ENCODE data around the gene NTHL1.

NTHL1 gene

GRCh38 chr16:2007081-2007836, 40.4 kb downstream of the NTHL1 start:
- no peak for DNase-seq

GRCh38 chr16:2006317-2006716, 41.3 kb downstream of the NTHL1 start:
- DNase-seq = no peak

GRCh38 chr16:2005646-2006045, 42.0 kb downstream of the NTHL1 start:
- no peak for DNase-seq

GRCh38 chr16:2004795-2005517, 42.7 kb downstream of the NTHL1 start:
- DNase-seq = no peak

DNA sequence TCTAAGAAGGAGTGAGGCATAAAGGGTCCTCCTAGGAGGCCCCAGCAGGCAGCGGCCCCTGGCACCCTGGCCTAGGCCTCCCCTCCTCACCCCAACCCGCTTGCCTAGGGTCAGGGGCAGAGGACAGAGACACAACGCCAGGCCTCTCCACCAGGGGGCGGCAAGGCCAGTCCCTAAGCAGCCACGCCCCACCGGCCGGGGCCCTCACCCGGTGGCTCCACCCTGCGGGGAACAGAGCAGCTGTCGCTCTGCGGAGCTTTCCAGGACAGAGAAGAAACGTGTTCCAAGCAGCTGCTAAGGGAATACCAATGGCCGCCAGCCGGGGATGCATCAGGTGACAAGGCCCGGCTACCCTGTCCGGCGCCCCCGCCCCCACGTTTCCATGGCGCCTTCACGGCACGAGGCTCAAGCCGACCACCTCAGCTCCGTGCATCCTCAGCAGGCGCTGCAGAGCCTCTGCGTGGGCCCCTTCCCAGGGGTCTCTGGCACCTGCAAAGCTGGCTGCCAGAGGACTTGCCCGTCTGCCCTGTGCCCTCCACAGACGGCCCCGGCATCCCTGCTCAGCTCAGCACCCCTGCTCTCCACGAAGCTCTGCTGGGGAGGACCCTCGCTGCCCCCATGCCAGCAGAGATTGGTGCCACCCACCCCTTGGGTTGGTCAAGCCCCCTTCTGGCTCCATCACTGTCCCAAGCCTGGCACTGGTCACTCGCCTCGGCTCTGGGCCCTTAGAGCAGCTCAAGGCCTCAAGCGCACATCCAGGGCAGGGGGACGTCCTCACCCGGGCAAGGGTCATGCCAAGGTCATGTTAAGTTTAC, 43.6 kb downstream of the NTHL1 start:
- DNase-seq = peak; percentile 46

- no peak for DNase-seq
Measured at GRCh38 chr16:2003231-2003826, 44.3 kb downstream of the NTHL1 start.

GRCh38 chr16:2002406-2003230, 45.0 kb downstream of the NTHL1 start:
- no peak for DNase-seq

DNA sequence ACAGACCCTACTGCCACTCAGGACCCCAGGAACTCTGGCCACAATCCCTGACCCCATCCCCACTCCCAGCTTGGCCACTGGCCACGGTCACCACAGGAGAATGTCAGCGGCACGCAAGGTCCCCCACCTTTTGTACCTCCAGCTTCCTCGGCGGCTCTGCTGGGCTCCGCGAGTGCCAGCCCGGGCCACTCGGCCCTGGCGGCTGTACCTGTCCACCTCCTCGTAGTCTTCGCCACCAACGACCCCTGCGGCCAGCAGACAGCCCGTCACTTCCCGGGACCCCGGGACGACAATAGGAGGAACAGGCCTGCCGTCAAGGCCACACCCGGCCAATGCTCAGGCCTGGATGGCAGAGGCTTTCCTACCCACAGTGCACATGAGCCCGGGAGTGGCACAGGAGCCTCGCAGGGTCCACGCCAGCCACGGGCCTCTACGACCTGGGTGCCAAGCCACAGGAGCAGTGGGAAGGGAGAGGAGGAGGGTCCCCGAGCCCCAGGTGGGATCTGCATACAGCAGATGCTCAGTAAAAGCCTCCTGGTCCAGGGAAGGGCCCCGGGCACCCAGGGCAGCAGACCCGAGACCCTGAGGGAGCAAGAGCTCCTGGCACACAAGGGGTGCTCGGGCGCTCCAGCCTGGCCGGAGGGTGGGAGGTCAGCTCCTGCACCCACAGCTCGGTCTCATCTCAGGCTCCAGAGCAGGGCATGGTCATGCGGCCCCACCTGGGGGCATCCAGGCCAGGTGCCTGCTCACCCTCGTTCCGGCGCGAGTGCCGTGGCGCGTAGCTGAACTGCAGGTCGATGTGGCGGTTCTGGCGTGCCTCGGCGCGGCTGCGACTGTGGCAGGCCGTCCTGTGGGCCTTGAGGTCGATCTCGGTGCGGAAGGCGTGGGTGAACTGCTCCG, 45.9 kb downstream of the NTHL1 start:
- no peak for DNase-seq

DNA sequence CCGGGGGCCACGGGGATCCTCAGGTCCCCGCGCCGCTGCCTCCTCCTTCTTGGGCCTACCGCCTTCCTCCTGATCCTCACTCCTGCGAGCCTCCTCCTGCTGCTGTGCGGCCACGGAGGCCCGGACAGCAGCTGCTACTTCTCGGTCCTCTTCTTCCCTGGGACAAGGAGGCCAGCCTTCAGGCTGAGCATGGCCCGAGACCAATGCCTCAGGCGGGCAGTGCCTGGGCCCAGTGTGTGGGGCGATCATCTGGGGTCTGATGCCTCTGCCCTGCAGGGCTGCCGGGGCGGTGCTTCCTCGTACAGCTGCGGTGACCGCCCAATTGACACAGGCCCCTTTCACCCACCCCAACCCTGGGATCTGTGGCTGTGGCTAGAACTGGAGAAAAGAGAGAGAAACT, 46.6 kb downstream of the NTHL1 start:
- DNase-seq = no peak

DNA sequence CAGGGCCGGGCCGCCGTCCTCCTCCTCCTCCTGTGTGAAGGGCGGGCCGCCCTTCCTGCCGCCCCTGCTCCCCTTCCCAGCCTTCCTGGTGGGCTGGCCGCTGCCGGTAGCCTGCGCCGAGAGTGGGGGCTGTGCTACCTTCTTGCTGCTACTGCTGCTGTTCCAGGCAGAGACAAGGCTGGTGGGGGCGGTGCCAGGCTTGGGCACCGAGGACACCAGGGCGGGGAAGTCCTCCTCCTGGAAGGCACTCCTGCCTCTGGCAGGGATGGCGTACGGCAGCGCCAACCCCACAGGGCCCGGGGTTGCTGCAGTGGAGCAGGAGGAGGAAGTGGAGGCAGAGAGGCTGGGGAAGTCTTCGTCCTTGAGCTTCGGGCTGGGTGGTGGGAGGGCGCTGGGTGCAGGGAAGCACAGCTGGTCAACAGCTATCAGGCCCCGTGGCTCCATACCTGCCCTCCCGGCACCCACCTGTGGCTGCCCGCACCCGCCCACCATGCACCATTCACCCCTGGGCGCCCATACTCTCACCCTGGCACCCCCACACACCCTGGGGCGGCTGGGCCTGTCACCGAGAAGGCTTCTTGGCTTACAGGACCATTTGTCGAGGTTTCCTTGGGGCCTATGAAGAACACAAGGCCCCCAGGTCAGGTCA, 47.6 kb downstream of the NTHL1 start:
- DNase-seq = no peak

GRCh38 chr16:1998852-1999801, 48.5 kb downstream of the NTHL1 start:
- no peak for DNase-seq

DNA sequence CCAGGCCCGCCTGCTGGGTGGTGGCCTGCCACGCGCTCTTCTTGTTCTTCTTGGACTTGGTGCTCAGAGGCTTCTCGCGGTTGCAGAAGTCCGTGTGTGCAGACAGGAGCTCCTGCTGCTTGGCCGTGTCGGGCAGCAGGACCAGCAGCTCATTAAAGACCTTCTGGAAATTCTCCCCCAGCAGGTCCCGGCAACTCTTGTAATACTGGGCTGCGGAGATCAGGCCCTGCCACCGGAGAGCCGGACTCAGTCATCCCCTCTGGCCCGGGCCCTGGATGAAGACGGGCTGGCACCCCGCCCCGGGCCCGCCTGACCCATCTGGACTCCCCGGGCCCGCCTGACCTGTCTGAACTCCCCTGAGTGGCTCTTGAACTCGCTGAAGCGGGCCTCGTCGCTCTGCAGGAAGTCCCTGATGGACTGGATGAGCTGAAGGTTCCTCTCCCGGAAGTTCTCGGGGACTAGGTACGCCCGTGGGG, 49.2 kb downstream of the NTHL1 start:
- DNase-seq = no peak

- DNase-seq = no peak
Measured at GRCh38 chr16:1997494-1998359, 49.9 kb downstream of the NTHL1 start.

DNA sequence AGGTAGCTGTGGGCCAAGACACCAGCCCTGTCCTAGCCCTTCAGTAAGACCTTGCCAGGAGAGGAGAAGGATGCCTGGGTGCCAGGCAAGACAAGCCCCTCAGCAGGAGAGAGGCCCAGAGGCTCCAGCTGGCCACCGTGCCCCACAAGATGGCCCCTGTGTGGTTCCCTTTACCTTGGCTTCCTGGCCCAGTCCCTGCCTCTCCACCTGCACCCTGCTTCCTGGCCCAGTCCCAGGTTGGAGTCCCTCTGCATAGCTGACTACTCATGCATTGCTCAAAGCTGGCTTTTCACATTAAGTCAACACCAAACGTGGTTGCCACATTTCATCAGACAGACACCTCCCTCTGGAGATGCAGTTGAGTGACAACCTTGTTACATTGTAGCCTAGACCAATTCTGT, 53.9 kb downstream of the NTHL1 start:
- no peak for DNase-seq

- no peak for DNase-seq
Measured at GRCh38 chr16:1992704-1993317, 54.8 kb downstream of the NTHL1 start.

DNA sequence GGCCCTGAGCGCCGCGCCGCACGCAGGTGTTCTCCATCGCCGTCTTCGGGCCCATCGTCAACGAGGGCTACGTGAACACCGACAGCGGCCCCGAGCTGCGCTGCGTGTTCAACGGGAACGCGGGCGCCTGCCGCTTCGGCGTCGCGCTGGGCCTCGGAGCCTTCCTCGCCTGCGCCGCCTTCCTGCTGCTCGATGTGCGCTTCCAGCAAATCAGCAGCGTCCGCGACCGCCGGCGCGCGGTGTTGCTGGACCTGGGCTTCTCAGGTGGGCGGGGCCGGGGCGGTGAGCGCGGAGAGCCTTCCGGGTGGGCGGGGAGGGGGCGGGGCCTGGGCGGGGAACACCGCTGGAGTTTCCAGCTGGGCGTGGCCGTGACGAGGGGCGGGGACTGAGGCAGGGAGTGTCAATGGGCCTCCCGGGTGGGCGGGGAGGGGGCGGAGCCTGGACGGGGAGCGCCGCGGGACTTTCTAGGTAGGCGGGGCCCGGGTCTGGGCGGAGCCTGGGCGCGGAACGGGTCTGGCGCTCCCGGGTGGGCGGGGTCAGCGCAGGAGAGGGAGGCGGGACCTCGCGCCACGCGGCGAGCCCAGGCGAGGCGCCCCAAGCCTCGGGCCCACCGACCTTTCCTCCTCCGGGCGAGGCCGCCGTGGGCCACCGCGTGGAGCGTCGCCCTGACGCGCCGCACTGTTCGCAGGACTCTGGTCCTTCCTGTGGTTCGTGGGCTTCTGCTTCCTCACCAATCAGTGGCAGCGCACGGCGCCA, 55.5 kb downstream of the NTHL1 start:
- no peak for DNase-seq

DNA sequence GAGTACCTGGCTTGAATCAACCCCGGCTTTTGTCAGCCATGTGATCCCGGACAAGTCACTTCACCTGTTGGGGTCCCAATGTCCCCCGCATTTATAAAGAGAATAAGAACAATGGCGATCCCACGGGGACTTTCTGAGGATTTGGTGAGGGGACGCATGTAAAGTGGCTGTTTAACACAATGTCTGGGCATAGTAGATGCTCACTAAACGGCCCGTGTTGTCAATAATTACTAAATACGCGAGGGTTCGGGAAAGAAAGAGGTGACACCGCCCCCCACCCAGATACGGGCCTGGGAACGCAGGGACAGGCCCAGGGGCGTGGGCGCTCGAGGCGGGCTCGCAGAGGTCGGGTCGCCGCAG, 56.1 kb downstream of the NTHL1 start:
- DNase-seq = no peak
